Measurements from ENCODE around the gene MAP3K13.
"Not testable (repeated sequence)": the region's sequence is repeated elsewhere in the genome, so short reads cannot be mapped to it uniquely, and the experiment has no call there.

MAP3K13 gene

GRCh38 chr3:185473290-185473815 is 110.4 kb downstream of the MAP3K13 start:
- no peak for TF ChIP-seq TAF1 (IDR thresholded peaks at IDR 0.05; ENCODE audit: borderline replicate concordance, low read depth, low read length)
- TF ChIP-seq POLR2A (IDR thresholded peaks at IDR 0.05; ENCODE audit: low read depth, low read length), result no peak
- no peak for TF ChIP-seq POLR2AphosphoS5 (IDR thresholded peaks at IDR 0.05; ENCODE audit: low read depth, low read length)
- DNase-seq (ENCODE audit: insufficient read length) (no peak), FAIRE-seq (no peak)

- FAIRE-seq, result not testable (repeated sequence)
Observed at GRCh38 chr3:185474922-185475321, 112.0 kb downstream of the MAP3K13 start.

GRCh38 chr3:185477316-185477715 is 114.4 kb downstream of the MAP3K13 start:
- DNase-seq (ENCODE audit: insufficient read length) (no peak), FAIRE-seq (no peak)
- TF ChIP-seq POLR2A (IDR thresholded peaks at IDR 0.05; ENCODE audit: low read depth, low read length) (no peak), POLR2AphosphoS5 (IDR thresholded peaks at IDR 0.05; ENCODE audit: low read depth, low read length) (no peak), TAF1 (IDR thresholded peaks at IDR 0.05; ENCODE audit: borderline replicate concordance, low read depth, low read length) (no peak)

More at GRCh38 chr3:185474922-185475321, 112.0 kb downstream of the MAP3K13 start:
- not testable (repeated sequence) for DNase-seq (ENCODE audit: insufficient read length)

GRCh38 chr3:185479373-185479945 is 116.5 kb downstream of the MAP3K13 start:
- TF ChIP-seq POLR2AphosphoS5 (IDR thresholded peaks at IDR 0.05; ENCODE audit: low read depth, low read length) (no peak), TAF1 (IDR thresholded peaks at IDR 0.05; ENCODE audit: borderline replicate concordance, low read depth, low read length) (no peak)

GRCh38 chr3:185484296-185484695 is 121.4 kb downstream of the MAP3K13 start:
- no peak for DNase-seq (ENCODE audit: insufficient read length)
- TF ChIP-seq POLR2AphosphoS5 (IDR thresholded peaks at IDR 0.05; ENCODE audit: low read depth, low read length) (no peak), POLR2A (IDR thresholded peaks at IDR 0.05; ENCODE audit: low read depth, low read length) (no peak), TAF1 (IDR thresholded peaks at IDR 0.05; ENCODE audit: borderline replicate concordance, low read depth, low read length) (no peak)
- no peak for FAIRE-seq

More at GRCh38 chr3:185479373-185479945, 116.5 kb downstream of the MAP3K13 start:
- no peak for DNase-seq (ENCODE audit: insufficient read length)
- no peak for FAIRE-seq

GRCh38 chr3:185486394-185486793 is 123.5 kb downstream of the MAP3K13 start:
- TF ChIP-seq TAF1 (IDR thresholded peaks at IDR 0.05; ENCODE audit: borderline replicate concordance, low read depth, low read length), result no peak
- TF ChIP-seq POLR2A (IDR thresholded peaks at IDR 0.05; ENCODE audit: low read depth, low read length), result no peak
- no peak for TF ChIP-seq POLR2AphosphoS5 (IDR thresholded peaks at IDR 0.05; ENCODE audit: low read depth, low read length)
- FAIRE-seq, result no peak
- DNase-seq (ENCODE audit: insufficient read length), result no peak

- TF ChIP-seq POLR2A (IDR thresholded peaks at IDR 0.05; ENCODE audit: low read depth, low read length), result no peak; the same call in 1 of the 2 replicates
- TF ChIP-seq POLR2AphosphoS5 (IDR thresholded peaks at IDR 0.05; ENCODE audit: low read depth, low read length), result peak; percentile 65; the same call in 1 of the 2 replicates
- TF ChIP-seq TAF1 (IDR thresholded peaks at IDR 0.05; ENCODE audit: borderline replicate concordance, low read depth, low read length), result no peak
- DNase-seq (ENCODE audit: insufficient read length) (no peak), FAIRE-seq (no peak)
Observed at GRCh38 chr3:185488465-185488864, 125.5 kb downstream of the MAP3K13 start.

GRCh38 chr3:185489462-185489861 is 126.5 kb downstream of the MAP3K13 start:
- no peak for FAIRE-seq

GRCh38 chr3:185490241-185490640 is 127.3 kb downstream of the MAP3K13 start:
- no peak for TF ChIP-seq TAF1 (IDR thresholded peaks at IDR 0.05; ENCODE audit: borderline replicate concordance, low read depth, low read length)
- TF ChIP-seq POLR2A (IDR thresholded peaks at IDR 0.05; ENCODE audit: low read depth, low read length), result no peak
- TF ChIP-seq POLR2AphosphoS5 (IDR thresholded peaks at IDR 0.05; ENCODE audit: low read depth, low read length), result no peak
- FAIRE-seq, result no peak

More at GRCh38 chr3:185489462-185489861, 126.5 kb downstream of the MAP3K13 start:
- no peak for TF ChIP-seq TAF1 (IDR thresholded peaks at IDR 0.05; ENCODE audit: borderline replicate concordance, low read depth, low read length)
- TF ChIP-seq POLR2A (IDR thresholded peaks at IDR 0.05; ENCODE audit: low read depth, low read length), result peak; percentile 34; the same call in 1 of the 2 replicates
- no peak for TF ChIP-seq POLR2AphosphoS5 (IDR thresholded peaks at IDR 0.05; ENCODE audit: low read depth, low read length)
- no peak for DNase-seq (ENCODE audit: insufficient read length)

GRCh38 chr3:185498503-185499396 is 135.8 kb downstream of the MAP3K13 start, which contains the start of gene TMEM41A:
Gene TMEM41A, minus strand, starts transcription at chr3:185499035. Its CDS starts 74 bp downstream, at chr3:185498961.
- peak; percentile 71 for FAIRE-seq
- TF ChIP-seq TAF1 (IDR thresholded peaks at IDR 0.05; ENCODE audit: borderline replicate concordance, low read depth, low read length) (peak; percentile 93), POLR2AphosphoS5 (IDR thresholded peaks at IDR 0.05; ENCODE audit: low read depth, low read length) (peak; percentile 91), POLR2A (IDR thresholded peaks at IDR 0.05; ENCODE audit: low read depth, low read length) (peak; percentile 92)

More at GRCh38 chr3:185490241-185490640, 127.3 kb downstream of the MAP3K13 start:
- DNase-seq (ENCODE audit: insufficient read length), result no peak

GRCh38 chr3:185502987-185503386 is 140.1 kb downstream of the MAP3K13 start:
- no peak for FAIRE-seq
- no peak for TF ChIP-seq POLR2A (IDR thresholded peaks at IDR 0.05; ENCODE audit: low read depth, low read length)

More at GRCh38 chr3:185498503-185499396, 135.8 kb downstream of the MAP3K13 start, which contains the start of gene TMEM41A:
- DNase-seq (ENCODE audit: insufficient read length), result peak; percentile 95

More at GRCh38 chr3:185502987-185503386, 140.1 kb downstream of the MAP3K13 start:
- DNase-seq (ENCODE audit: insufficient read length), result no peak

Measured in GM12892 (cell line).